NCI-H128 (cell line): ENCODE results near the gene RGS6.

ENCODE experiments used
- DNase-seq: peaks from one replicate; lab custom pipeline; 2025; ENCODE audit not compliant: unreplicated experiment; lab: John Stamatoyannopoulos, UW

Gene RGS6

GRCh38 chr14:72521968-72522741 lies 589.9 kb downstream of the RGS6 start:
- no peak for DNase-seq

GRCh38 chr14:72522847-72523246 lies 590.6 kb downstream of the RGS6 start:
- DNase-seq: no peak

GRCh38 chr14:72523424-72524294 lies 591.4 kb downstream of the RGS6 start:
- DNase-seq: no peak

- no peak for DNase-seq
Measured at GRCh38 chr14:72524295-72524629, 592.0 kb downstream of the RGS6 start.

GRCh38 chr14:72525087-72525915 lies 593.1 kb downstream of the RGS6 start:
- no peak for DNase-seq

- no peak for DNase-seq
Measured at GRCh38 chr14:72527591-72527990, 595.4 kb downstream of the RGS6 start.

GRCh38 chr14:72528059-72528862 lies 596.0 kb downstream of the RGS6 start:
- no peak for DNase-seq

- no peak for DNase-seq
Measured at GRCh38 chr14:72528863-72529175, 596.6 kb downstream of the RGS6 start.

GRCh38 chr14:72532686-72533454 lies 600.6 kb downstream of the RGS6 start:
- DNase-seq: no peak

GRCh38 chr14:72535485-72535884 lies 603.3 kb downstream of the RGS6 start:
- no peak for DNase-seq

- no peak for DNase-seq
Measured at GRCh38 chr14:72538387-72538786, 606.2 kb downstream of the RGS6 start.

GRCh38 chr14:72539661-72540315 lies 607.6 kb downstream of the RGS6 start:
- no peak for DNase-seq

- no peak for DNase-seq
Measured at GRCh38 chr14:72540836-72541235, 608.6 kb downstream of the RGS6 start.

- DNase-seq: no peak
Measured at GRCh38 chr14:72541546-72541945, 609.3 kb downstream of the RGS6 start.

- no peak for DNase-seq
Measured at GRCh38 chr14:72543341-72543740, 611.1 kb downstream of the RGS6 start.

GRCh38 chr14:72544615-72545387 lies 612.6 kb downstream of the RGS6 start:
- no peak for DNase-seq

- DNase-seq: no peak
Measured at GRCh38 chr14:72545411-72546311, 613.4 kb downstream of the RGS6 start.
